Measurements from ENCODE around the gene KLC1. TPM values are rescaled to one million over a fixed set of nuclear protein-coding genes. Genes with fewer than 3 reads are reported as not detected.

Gene KLC1
- total RNA-seq, 2 donors from 2014 or later = 162 to 198 TPM

- no peaks in the 10 kb centered on the region for H3K27me3 Mint-ChIP-seq
- ATAC-seq (no peak), DNase-seq (no peak)
- H3K9me3 ChIP-seq (ENCODE audit: control insufficient read depth, low read length, poor library complexity, severe bottlenecking) = no peaks in the 10 kb centered on the region
- H3K27ac Mint-ChIP-seq = no peak overlapping the region
- H3K4me3 Mint-ChIP-seq = no peak overlapping the region
- no peaks in the 10 kb centered on the region for H3K36me3 Mint-ChIP-seq (ENCODE audit: low read depth)
- H3K4me1 Mint-ChIP-seq = no peaks in the 10 kb centered on the region
Measured at GRCh38 chr14:103731916-103732867, 103.2 kb downstream of the KLC1 start.

DNA sequence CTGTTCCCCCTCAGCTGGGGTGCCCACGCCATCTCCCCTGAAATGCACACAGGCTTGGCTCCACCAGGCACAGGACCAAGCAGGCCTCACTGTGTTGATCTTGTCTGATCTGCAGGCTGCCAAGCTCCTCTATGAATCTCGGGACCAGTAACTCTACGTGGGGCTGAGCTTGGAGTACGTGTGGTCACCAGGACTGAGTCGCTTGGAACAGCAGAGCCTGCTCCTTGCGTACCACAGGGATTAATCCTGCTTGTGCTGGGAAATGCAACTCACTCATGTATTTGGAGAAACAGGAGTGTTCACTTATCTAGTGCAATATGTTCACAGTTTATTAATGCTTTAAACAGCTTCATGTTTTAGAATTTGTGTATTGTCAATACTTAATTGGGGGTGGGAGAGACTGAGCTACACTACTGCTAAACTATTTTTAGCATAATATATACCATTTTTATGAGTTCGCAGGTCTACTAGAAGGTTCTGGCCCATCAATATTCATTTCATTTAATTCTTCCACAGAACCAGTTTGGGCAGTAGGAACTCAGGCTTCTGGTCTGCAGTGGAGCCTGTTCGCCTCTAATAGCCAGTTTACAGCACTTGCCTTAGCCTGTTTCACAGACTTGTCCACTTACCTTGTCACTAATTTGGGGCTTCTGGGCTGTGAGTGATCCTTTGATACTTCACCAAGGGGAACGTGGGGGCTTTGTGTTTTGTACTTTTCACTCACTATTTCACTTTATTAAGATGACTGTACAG, 104.0 kb downstream of the KLC1 start:
- Mint-ChIP-seq H3K4me3 (no peak overlapping the region), H3K27ac (no peak overlapping the region)

GRCh38 chr14:103733651-103734050, 104.6 kb downstream of the KLC1 start:
- no peaks in the 10 kb centered on the region for H3K9me3 ChIP-seq (ENCODE audit: control insufficient read depth, low read length, poor library complexity, severe bottlenecking)
- H3K4me3 Mint-ChIP-seq = no peak overlapping the region
- no peak overlapping the region for H3K27ac Mint-ChIP-seq
- ATAC-seq = no peak
- DNase-seq = no peak
- H3K4me1 Mint-ChIP-seq = no peaks in the 10 kb centered on the region
- H3K36me3 Mint-ChIP-seq (ENCODE audit: low read depth) = no peaks in the 10 kb centered on the region
- no peaks in the 10 kb centered on the region for H3K27me3 Mint-ChIP-seq

More for the DNA sequence above, 104.0 kb downstream of the KLC1 start:
- Mint-ChIP-seq H3K36me3 (ENCODE audit: low read depth) (no peaks in the 10 kb centered on the region), H3K4me1 (no peaks in the 10 kb centered on the region), H3K27me3 (no peaks in the 10 kb centered on the region)
- DNase-seq (no peak), ATAC-seq (no peak)
- H3K9me3 ChIP-seq (ENCODE audit: control insufficient read depth, low read length, poor library complexity, severe bottlenecking) = no peaks in the 10 kb centered on the region

DNA sequence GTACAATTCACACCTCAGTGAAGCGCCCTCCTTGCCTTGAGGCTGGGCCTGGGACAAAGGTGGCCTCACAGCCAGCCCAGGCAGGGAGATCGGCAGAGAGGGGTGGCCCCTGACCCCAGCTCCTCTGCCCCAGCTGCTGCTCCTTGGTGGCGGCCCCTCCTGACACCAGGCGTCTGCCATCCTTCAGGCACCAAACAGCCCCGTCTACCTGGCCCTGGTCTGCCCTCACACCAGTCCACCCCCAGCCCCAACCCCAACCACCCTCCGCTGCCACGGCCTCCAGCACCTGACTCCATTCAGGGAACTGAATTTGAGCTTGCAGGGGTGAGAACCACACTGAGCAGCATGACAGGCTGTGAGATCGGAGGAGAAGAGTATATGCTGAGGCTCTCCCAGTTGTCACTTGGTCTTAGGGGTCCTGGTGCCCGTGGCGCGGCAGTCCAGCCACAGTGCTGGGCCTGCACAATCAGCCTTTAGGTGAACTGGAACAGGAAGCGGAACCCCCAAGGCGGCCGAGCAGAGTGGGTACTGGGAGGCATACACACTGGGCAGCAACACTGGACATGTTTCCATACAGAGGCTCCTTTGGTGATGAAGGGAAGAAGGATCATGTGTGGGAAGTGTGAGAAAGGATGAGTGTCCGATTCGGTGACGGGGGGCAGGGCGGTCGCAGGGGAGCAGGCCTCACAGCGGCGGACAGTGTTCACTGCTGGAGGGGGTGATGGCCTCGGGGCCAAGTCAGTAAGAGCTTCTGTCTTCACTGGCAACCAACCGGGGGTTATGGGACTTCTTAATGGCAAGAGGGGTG, 105.3 kb downstream of the KLC1 start:
- no peaks in the 10 kb centered on the region for H3K36me3 Mint-ChIP-seq (ENCODE audit: low read depth)
- no peak overlapping the region for H3K27ac Mint-ChIP-seq
- H3K27me3 Mint-ChIP-seq = no peaks in the 10 kb centered on the region
- no peaks in the 10 kb centered on the region for H3K4me1 Mint-ChIP-seq
- no peaks in the 10 kb centered on the region for H3K9me3 ChIP-seq (ENCODE audit: control insufficient read depth, low read length, poor library complexity, severe bottlenecking)
- DNase-seq (no peak), ATAC-seq (no peak)
- no peak overlapping the region for H3K4me3 Mint-ChIP-seq

- no peaks in the 10 kb centered on the region for H3K36me3 Mint-ChIP-seq (ENCODE audit: low read depth)
- no peak for DNase-seq
- no peak for ATAC-seq
Measured at GRCh38 chr14:103735022-103735421, 106.0 kb downstream of the KLC1 start.

DNA sequence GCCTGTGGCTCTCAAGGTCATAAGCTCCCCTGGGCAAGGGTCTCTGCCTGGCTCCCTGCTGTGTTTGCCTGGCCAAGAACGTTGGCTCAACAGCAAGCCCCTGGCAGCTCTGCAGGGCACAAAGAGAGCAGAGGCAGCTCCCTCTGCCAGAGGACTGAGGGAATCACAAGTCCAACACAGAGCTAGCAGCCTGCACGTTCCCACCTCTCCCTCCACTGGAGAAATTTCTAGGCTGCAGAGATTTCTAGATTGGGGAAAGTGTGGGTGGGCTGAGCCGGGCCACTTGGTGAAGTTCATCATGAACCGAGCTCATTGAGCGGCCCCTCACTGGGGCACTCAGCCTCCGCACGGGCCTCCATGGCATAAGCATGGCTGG, 106.4 kb downstream of the KLC1 start:
- ATAC-seq (no peak), DNase-seq (no peak)
- H3K4me1 Mint-ChIP-seq = no peaks in the 10 kb centered on the region
- H3K9me3 ChIP-seq (ENCODE audit: control insufficient read depth, low read length, poor library complexity, severe bottlenecking) = no peaks in the 10 kb centered on the region
- H3K27ac Mint-ChIP-seq = no peak overlapping the region
- no peak overlapping the region for H3K4me3 Mint-ChIP-seq
- H3K27me3 Mint-ChIP-seq = no peaks in the 10 kb centered on the region
- H3K36me3 Mint-ChIP-seq (ENCODE audit: low read depth) = no peaks in the 10 kb centered on the region

More at GRCh38 chr14:103735022-103735421, 106.0 kb downstream of the KLC1 start:
- no peaks in the 10 kb centered on the region for H3K9me3 ChIP-seq (ENCODE audit: control insufficient read depth, low read length, poor library complexity, severe bottlenecking)
- Mint-ChIP-seq H3K27ac (no peak overlapping the region), H3K27me3 (no peaks in the 10 kb centered on the region), H3K4me1 (no peaks in the 10 kb centered on the region), H3K4me3 (no peak overlapping the region)

DNA sequence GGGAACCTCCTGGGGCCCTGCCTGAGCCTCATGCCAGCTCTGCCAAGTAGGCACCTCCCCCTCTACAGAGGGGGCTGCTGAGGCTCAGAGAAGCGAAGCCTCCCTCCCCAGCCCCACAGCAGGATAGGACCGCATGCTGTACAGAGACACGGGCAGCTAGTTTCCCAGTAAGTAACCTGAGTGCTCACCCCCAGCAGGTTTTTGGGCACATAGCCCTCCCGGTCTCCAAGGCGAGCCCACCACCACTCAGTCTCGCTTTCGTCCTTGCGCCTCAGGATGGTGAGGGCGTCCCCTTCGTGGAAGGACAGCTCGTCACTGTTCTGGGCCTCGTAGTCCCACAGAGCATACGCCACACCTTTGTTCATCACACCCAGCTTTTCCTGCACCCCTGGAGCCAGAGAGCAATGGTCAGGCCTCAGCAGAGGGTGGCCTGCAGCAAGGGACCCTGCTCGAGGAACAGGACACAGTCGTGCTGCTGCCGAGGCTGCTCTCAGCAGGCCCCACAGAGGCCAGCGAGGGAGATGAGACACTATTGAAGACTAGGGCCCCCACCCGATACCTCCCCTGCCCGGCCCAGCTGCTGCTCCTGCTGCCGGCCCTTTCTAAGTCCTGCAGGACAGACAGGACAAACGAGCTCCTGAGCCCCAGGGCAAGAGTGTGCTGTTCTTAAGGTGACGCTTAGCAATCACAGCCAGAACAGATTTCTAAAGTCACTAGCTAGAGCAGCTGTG, 107.0 kb downstream of the KLC1 start:
- no peaks in the 10 kb centered on the region for H3K9me3 ChIP-seq (ENCODE audit: control insufficient read depth, low read length, poor library complexity, severe bottlenecking)
- no peaks in the 10 kb centered on the region for H3K36me3 Mint-ChIP-seq (ENCODE audit: low read depth)
- no peak for ATAC-seq
- H3K4me1 Mint-ChIP-seq = no peaks in the 10 kb centered on the region
- no peaks in the 10 kb centered on the region for H3K27me3 Mint-ChIP-seq
- H3K27ac Mint-ChIP-seq = no peak overlapping the region
- no peak overlapping the region for H3K4me3 Mint-ChIP-seq
- DNase-seq = no peak

DNA sequence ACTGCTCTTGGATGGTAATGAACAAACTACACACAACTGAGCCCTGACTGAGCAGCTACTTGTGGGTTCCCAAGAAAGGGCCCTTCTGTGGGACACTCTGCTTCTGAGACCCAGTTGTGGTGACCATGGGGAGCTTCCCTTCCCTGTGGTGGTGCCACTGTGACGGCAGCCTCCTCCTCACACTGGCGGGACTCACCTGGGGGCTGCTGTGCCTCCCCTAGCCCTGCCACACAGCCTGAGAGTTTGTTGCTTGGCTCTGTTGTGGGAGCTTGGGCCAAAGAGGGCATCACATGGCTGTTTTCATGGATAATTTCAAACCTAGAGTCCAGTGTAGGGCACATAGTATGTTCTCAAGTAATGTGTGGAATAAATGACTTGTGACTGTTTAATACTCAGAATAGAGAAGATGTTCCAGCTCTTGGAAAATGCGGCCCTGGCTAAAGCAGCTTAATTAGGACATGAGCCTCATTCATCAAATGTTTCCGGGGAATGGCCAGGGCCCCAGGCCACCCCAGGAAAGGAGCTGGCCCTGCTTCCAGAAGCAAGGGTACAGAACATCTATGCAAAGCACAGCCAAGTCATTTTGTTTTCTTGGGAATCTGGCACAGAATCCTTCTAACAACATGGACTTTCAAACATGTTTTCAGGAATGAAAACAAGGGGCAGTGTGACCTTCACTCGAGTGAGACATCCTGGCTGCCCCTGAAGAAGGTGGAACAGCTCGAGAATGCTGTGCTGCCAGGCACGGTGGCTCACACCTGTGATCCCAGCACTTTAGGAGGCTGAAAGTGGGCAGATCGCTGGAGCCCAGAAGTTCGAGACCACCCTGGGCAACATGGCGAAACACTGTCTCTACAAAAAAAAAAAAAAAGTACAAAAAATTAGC, 107.8 kb downstream of the KLC1 start:
- Mint-ChIP-seq H3K27me3 (no peaks in the 10 kb centered on the region), H3K4me1 (no peaks in the 10 kb centered on the region), H3K36me3 (ENCODE audit: low read depth) (no peaks in the 10 kb centered on the region), H3K4me3 (no peak overlapping the region), H3K27ac (no peak overlapping the region)
- DNase-seq = no peak
- H3K9me3 ChIP-seq (ENCODE audit: control insufficient read depth, low read length, poor library complexity, severe bottlenecking) = no peaks in the 10 kb centered on the region
- ATAC-seq = no peak

DNA sequence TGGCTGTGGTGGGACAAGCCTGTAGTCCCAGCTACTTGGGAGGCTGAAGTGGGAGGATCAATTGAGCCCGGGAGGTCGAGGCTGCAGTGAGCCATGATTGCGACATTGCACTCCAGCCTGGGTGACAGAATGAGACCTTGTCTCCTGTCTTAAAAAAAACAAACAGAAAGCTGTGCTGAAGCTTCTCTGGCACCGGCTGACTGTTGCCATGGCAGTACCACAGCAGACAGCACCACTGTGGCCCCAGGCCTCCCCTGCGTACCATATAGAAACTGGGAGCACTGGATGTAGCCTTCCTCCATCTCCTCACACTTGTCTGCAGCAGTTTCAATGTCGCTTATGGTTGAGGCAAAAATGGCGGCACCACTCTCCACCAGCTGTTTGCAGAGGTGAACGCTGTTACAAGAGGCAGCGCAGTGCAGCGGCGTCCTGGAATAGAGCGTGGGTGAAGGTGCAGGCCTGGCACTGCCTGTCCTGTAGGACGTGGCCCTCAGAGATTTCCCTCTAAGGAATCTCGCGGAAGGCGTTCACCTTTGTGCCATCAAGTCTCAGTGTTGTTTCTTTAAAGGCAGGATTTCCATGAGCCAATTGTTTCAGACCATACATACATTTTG, 108.5 kb downstream of the KLC1 start:
- Mint-ChIP-seq H3K4me3 (no peak overlapping the region), H3K4me1 (no peaks in the 10 kb centered on the region), H3K27me3 (no peaks in the 10 kb centered on the region), H3K36me3 (ENCODE audit: low read depth) (no peaks in the 10 kb centered on the region), H3K27ac (no peak overlapping the region)
- ATAC-seq (no peak), DNase-seq (no peak)
- H3K9me3 ChIP-seq (ENCODE audit: control insufficient read depth, low read length, poor library complexity, severe bottlenecking) = no peaks in the 10 kb centered on the region

DNA sequence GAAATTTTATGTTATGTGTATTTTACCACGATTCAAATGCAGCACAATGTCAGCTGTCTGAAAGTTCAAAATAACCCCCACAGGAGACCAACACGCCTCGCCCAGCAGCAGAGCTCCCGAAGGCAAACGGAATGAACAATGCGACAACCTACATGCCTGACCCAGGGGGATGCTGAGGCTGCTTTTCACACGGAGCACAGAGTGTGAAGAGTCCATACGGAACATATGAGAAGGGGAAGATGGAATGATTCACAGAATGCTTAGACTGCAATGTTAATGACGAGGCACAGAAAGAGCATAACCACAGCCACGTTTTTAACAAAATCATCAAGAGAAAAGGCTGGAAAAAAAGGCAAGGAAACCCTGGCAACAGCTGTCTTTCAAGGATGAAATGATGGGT, 109.2 kb downstream of the KLC1 start:
- DNase-seq = no peak
- no peak for ATAC-seq
- Mint-ChIP-seq H3K36me3 (ENCODE audit: low read depth) (no peaks in the 10 kb centered on the region), H3K27ac (no peak overlapping the region), H3K4me1 (no peaks in the 10 kb centered on the region), H3K4me3 (no peak overlapping the region), H3K27me3 (no peaks in the 10 kb centered on the region)
- H3K9me3 ChIP-seq (ENCODE audit: control insufficient read depth, low read length, poor library complexity, severe bottlenecking) = no peaks in the 10 kb centered on the region

DNA sequence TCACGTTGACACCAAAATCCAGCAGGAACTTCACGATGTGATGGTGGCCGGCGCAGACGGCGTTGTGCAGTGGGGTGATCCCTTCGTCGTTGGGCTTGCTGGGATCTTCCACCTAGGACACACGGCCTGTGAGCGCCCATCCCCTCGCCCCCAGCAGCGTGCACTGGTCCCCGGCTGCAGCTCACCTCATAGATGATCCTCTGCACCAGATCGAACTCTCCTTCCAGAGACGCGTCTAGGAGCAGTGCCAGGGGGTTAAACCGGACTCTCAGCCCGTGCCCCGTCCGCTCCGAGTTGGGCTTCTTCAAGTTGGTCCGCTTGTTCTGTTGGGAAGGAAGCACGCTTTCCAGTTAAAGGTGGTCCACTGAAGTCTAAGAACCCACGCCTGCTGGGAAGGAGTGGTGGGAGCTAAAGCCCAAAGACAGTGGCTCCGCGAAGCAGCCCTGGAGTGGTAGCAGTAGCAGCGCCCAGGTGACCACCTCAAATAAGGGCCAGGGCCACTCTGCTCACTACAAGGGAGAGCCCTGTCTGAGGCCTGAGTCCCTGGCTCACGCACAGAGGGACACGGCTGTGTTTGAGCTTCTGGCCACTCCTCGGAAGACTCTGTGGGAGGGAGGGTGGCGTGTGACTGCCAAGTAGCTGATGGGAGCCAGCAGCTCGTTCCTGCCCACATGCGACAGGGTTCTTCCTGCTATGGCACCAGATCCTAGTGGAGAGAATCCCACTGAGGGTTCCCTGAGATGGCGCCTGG, 109.9 kb downstream of the KLC1 start:
- H3K27ac Mint-ChIP-seq = no peak overlapping the region
- DNase-seq = no peak
- no peak for ATAC-seq
- H3K27me3 Mint-ChIP-seq = no peaks in the 10 kb centered on the region
- no peaks in the 10 kb centered on the region for H3K9me3 ChIP-seq (ENCODE audit: control insufficient read depth, low read length, poor library complexity, severe bottlenecking)
- H3K4me3 Mint-ChIP-seq = no peak overlapping the region
- H3K4me1 Mint-ChIP-seq = no peaks in the 10 kb centered on the region
- H3K36me3 Mint-ChIP-seq (ENCODE audit: low read depth) = no peaks in the 10 kb centered on the region

Measured in T-helper 17 cell (primary cell).